Suprapubic skin (tissue), 4 donors: ENCODE results near the gene CCNE1.
"Not testable (repeated sequence)": the region's sequence is repeated elsewhere in the genome, so short reads cannot be mapped to it uniquely, and the experiment has no call there.

Experiments
- EP300 ChIP-seq: sonication (generic); formaldehyde crosslinking; IDR thresholded peaks from one replicate; pipeline ENCODE4 v1.6.1; 2017; ENCODE audit warnings: antibody characterized with exemption
- POLR2A ChIP-seq, 2 donors: fragments of 450-650 bp; IDR thresholded peaks; one replicate each; pipeline ENCODE4 v1.6.1; 2017; ENCODE audit warnings: antibody characterized with exemption in 2 of 2, mild to moderate bottlenecking in 2 of 2, moderate library complexity in 2 of 2
- POLR2AphosphoS5 ChIP-seq, 3 donors: sonication (generic); formaldehyde crosslinking; IDR thresholded peaks; one replicate each; pipeline ENCODE4 v1.6.1; 2017; ENCODE audit warnings: antibody characterized with exemption in 3 of 3
- TF ChIP-seq, protein P1 (sequence below), 2 donors: fragments of 200-600 bp in 1 of 2; fragments of 450-650 bp in 1 of 2; sonication (generic) in 1 of 2; IDR thresholded peaks; one replicate each; pipeline ENCODE4 v1.5.1; 2016 to 2019; ENCODE audit warnings: antibody characterized with exemption in 2 of 2, mild to moderate bottlenecking in 1 of 2, moderate library complexity in 1 of 2

DNA sequence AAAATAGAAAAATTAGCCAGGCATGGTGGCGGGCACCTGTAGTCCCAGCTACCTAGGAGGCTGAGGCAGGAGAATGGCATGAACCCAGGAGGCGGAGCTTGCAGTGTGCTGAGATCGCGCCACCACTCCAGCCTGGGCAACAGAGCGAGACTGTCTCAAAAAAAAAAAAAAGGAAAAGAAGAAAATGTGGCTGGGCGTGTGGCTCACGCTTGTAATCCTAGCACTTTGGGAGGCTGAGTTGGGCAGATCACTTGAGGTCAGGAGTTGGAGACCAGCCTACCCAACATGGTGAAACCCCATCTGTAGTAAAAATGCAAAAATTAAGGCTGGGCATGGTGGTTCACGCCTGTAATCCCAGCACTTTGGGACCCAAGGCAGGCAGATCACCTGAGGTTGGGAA lies 13.5 kb downstream of the CCNE1 start:
- TF ChIP-seq, protein P1, sequence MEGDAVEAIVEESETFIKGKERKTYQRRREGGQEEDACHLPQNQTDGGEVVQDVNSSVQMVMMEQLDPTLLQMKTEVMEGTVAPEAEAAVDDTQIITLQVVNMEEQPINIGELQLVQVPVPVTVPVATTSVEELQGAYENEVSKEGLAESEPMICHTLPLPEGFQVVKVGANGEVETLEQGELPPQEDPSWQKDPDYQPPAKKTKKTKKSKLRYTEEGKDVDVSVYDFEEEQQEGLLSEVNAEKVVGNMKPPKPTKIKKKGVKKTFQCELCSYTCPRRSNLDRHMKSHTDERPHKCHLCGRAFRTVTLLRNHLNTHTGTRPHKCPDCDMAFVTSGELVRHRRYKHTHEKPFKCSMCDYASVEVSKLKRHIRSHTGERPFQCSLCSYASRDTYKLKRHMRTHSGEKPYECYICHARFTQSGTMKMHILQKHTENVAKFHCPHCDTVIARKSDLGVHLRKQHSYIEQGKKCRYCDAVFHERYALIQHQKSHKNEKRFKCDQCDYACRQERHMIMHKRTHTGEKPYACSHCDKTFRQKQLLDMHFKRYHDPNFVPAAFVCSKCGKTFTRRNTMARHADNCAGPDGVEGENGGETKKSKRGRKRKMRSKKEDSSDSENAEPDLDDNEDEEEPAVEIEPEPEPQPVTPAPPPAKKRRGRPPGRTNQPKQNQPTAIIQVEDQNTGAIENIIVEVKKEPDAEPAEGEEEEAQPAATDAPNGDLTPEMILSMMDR (IDR thresholded peaks at IDR 0.05) = not testable (repeated sequence)
- not testable (repeated sequence) for TF ChIP-seq POLR2AphosphoS5 (IDR thresholded peaks at IDR 0.05); POLR2A (IDR thresholded peaks at IDR 0.05); EP300
